GM04504 (cell line): ENCODE data around the gene TSSK1B.
"Not testable (repeated sequence)": the region's sequence is repeated elsewhere in the genome, so short reads cannot be mapped to it uniquely, and the experiment has no call there.

ENCODE experiments used
- DNase-seq: peaks from one replicate; pipeline ENCODE4 v3.0.0-alpha.2; 2012; ENCODE audit warnings: low read depth

Gene TSSK1B

DNA sequence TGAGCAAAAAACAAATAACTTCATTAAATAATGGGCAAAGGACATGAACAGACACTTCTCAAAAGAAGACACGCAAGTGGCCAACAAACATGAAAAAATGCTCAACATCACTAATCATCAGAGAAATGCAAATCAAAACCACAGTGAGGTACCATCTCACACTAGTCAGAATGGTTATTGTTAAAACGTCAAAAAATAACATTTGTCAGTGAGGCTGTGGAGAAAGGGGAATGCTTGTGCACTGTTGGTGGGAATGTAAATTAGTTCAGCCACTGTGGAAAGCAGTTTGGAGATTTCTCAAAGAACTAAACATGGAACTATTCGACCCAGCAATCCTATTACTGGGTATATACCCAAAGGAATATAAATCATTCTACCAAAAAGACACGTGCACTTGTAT lies 36.8 kb downstream of the TSSK1B start:
- not testable (repeated sequence) for DNase-seq

DNA sequence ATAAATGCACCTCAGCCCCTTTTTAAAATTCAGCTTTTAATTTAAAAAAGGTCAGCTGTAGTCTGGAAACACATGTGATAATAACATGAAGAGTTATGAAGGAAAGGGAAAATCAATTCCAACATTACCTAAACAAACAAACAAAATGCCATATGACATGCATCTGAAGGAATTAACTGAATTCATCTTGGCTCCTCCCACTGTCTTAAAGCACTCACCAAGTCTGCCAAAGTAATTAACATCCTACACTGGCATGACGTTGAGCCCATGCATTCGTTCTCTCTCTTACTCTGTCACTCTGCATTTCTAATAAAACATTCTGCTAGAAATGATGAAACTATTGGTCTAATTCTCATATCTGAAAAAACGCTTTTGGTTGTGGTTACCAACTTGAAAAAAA lies 37.7 kb downstream of the TSSK1B start:
- DNase-seq = no peak

DNA sequence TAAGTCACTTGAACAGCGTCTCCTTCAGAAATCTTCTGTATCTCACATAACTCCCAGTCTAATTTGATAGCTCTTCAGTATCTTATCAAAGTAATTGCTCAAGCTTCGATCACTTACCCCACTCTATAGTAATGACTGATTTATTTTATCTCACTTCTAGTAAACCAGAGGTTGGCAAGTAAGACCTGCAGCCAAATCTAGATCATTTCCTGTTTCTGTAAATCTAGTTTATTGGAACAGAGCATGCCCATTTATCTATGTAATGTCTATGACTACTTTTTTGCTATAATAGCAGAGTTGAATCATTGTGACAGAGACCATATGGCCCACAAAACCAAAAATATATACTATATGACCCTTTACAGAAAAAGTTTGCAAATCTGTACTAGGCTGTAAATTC lies 40.1 kb downstream of the TSSK1B start:
- DNase-seq = no peak

GRCh38 chr5:113390224-113390623 lies 44.6 kb downstream of the TSSK1B start:
- DNase-seq = no peak

GRCh38 chr5:113389116-113389515 lies 45.7 kb downstream of the TSSK1B start:
- no peak for DNase-seq

DNA sequence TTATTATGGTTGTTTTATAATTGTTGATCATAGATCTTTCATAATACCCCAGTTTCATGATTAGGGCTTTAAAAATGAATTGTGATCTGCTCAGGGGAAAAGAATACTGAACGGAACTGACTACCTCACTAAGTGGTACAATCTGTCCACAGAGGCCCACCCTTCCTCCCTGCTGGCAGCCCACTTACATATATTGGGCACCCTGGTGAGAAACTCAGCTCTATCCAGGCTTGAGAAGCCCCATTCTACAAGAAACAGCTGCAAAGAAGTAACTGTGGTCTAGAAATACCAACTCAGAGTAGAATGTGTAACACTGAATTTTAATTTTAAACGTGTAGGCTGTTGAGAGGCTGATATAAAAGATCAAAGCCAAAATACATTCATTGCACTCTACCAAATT lies 46.9 kb downstream of the TSSK1B start:
- no peak for DNase-seq

- no peak for DNase-seq
Observed at GRCh38 chr5:113384782-113385285, 50.0 kb downstream of the TSSK1B start.

- DNase-seq = no peak
Observed at GRCh38 chr5:113382731-113383130, 52.1 kb downstream of the TSSK1B start.
